Measurements from ENCODE around the gene ECM2. TPM values are rescaled to one million over a fixed set of nuclear protein-coding genes. Genes with fewer than 3 reads are reported as not detected.
A peak's percentile ranks its signal among the peaks of the same experiment; 100 is the strongest.

ECM2 gene
- total RNA-seq, 1 experiment from 2014 or later = not detected

DNA sequence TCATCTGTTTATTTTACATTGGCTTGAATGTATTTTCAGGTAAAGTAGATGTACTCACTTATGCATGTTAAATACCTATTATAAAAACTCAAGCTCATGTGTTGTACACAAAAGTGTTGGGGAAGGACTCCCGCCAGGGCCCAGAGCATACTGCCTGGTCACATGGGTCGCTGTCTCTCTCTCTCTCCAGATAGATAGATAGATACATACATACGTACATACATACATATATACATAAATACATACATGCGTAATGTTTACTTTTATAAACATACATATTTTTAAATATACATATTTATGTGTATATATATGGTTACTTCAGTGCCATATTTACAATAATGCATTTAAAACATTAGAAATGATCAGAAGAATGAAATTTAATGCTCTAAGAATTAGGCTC is 78.2 kb downstream of the ECM2 start:
- H3K4me1 ChIP-seq (ENCODE audit: insufficient read depth, low read length) = no peaks in the 10 kb centered on the region
- no peak overlapping the region for H2AFZ ChIP-seq (ENCODE audit: low read length)
- no peak overlapping the region for H3K4me3 ChIP-seq (ENCODE audit: low read length)
- no peaks in the 10 kb centered on the region for H3K36me3 ChIP-seq (ENCODE audit: low read depth, low read length)
- CTCF ChIA-PET = no interaction called here
- H3K27me3 ChIP-seq (ENCODE audit: low read length) = no peaks in the 10 kb centered on the region
- H3K9ac ChIP-seq (ENCODE audit: low read length) = no peak overlapping the region
- no peaks in the 10 kb centered on the region for H3K9me2 ChIP-seq (replicated peaks; ENCODE audit: low read length)
- no peaks in the 10 kb centered on the region for H3K79me2 ChIP-seq (ENCODE audit: low read length)
- TF ChIP-seq EZH2phosphoT487 (IDR thresholded peaks at IDR 0.05; ENCODE audit: borderline replicate concordance, low read length) = no peak
- TF ChIP-seq EZH2 (IDR thresholded peaks at IDR 0.05; ENCODE audit: low read length, unreplicated experiment) = no peak
- TF ChIP-seq, protein P1, sequence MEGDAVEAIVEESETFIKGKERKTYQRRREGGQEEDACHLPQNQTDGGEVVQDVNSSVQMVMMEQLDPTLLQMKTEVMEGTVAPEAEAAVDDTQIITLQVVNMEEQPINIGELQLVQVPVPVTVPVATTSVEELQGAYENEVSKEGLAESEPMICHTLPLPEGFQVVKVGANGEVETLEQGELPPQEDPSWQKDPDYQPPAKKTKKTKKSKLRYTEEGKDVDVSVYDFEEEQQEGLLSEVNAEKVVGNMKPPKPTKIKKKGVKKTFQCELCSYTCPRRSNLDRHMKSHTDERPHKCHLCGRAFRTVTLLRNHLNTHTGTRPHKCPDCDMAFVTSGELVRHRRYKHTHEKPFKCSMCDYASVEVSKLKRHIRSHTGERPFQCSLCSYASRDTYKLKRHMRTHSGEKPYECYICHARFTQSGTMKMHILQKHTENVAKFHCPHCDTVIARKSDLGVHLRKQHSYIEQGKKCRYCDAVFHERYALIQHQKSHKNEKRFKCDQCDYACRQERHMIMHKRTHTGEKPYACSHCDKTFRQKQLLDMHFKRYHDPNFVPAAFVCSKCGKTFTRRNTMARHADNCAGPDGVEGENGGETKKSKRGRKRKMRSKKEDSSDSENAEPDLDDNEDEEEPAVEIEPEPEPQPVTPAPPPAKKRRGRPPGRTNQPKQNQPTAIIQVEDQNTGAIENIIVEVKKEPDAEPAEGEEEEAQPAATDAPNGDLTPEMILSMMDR (conservative IDR thresholded peaks at IDR 0.05; ENCODE audit: low read depth, low read length) = no peak
- DNase-seq (no peak), ATAC-seq (no peak)
- no peaks in the 10 kb centered on the region for H3K9me3 ChIP-seq (ENCODE audit: low read length)
- no peak overlapping the region for H3K4me2 ChIP-seq (ENCODE audit: low read length)
- BruUV-seq (replicated peaks) = no TSS peak
- H4K20me1 ChIP-seq (ENCODE audit: low read length) = no peaks in the 10 kb centered on the region
- POLR2A ChIA-PET (ENCODE audit: unreplicated experiment) = no interaction called here
- no peaks in the 10 kb centered on the region for H3F3A ChIP-seq (ENCODE audit: low read length, unreplicated experiment)
- no peak overlapping the region for H3K27ac ChIP-seq (ENCODE audit: low read length)
- intact Hi-C loops (cut with micrococcal nuclease) = no loop called here

DNA sequence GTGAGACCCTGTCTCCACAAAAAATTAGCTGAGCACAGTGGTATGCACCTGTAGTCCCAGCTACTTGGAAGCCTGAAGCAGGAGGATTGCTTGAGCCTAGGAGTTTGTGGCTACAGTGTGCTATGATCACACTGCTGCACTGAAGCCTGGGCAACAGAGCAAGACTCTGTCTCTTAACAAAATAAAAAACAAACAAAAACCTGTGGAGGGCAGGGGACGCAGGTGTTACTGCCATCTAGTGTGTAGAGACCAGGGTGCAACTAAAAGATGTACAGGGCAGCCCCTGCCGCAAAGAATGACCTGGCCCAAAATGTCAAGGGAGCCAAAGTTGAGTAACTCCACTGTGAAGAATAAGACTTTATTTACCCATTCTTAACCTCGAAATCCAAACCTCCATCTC is 80.6 kb downstream of the ECM2 start:
- peak; percentile 33 for DNase-seq
- ChIA-PET POLR2A (ENCODE audit: unreplicated experiment) (no interaction called here), CTCF (no interaction called here)
- H3K79me2 ChIP-seq (ENCODE audit: low read length) = no peaks in the 10 kb centered on the region
- H4K20me1 ChIP-seq (ENCODE audit: low read length) = no peaks in the 10 kb centered on the region
- no peaks in the 10 kb centered on the region for H3K4me1 ChIP-seq (ENCODE audit: insufficient read depth, low read length)
- H3K27me3 ChIP-seq (ENCODE audit: low read length) = no peaks in the 10 kb centered on the region
- BruUV-seq (replicated peaks) = no TSS peak
- H3K27ac ChIP-seq (ENCODE audit: low read length) = no peak overlapping the region
- H3F3A ChIP-seq (ENCODE audit: low read length, unreplicated experiment) = no peaks in the 10 kb centered on the region
- no peak overlapping the region for H3K9ac ChIP-seq (ENCODE audit: low read length)
- no peak overlapping the region for H2AFZ ChIP-seq (ENCODE audit: low read length)
- H3K4me2 ChIP-seq (ENCODE audit: low read length) = no peak overlapping the region
- no peak overlapping the region for H3K4me3 ChIP-seq (ENCODE audit: low read length)
- no peaks in the 10 kb centered on the region for H3K9me2 ChIP-seq (replicated peaks; ENCODE audit: low read length)
- no peak for ATAC-seq
- intact Hi-C loops (cut with micrococcal nuclease) = no loop called here
- H3K36me3 ChIP-seq (ENCODE audit: low read depth, low read length) = no peaks in the 10 kb centered on the region
- no peaks in the 10 kb centered on the region for H3K9me3 ChIP-seq (ENCODE audit: low read length)
- no peak for TF ChIP-seq EZH2phosphoT487 (IDR thresholded peaks at IDR 0.05; ENCODE audit: borderline replicate concordance, low read length)
- TF ChIP-seq, protein P1 (conservative IDR thresholded peaks at IDR 0.05; ENCODE audit: low read depth, low read length) = peak; percentile 56

DNA sequence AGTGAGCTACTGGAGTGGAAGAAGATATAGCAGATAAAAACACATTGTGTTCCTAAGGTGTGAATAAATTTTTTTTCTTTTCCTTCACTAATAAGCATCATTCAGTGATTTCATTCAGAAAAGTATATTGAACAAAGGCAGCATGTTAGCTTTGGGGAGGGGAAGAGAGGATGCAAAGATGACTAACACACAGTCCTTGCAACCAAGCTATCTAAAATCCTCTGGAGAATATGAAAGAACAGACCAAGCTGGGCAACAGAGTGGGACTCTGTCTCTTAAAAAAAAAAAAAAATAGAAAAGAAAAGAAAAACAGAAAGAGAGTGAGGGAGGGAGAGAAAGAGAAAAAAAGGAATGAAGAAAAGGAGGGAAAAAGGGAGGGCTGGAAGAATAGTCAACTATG is 89.3 kb downstream of the ECM2 start:
- H3K9me2 ChIP-seq (replicated peaks; ENCODE audit: low read length) = no peaks in the 10 kb centered on the region
- H4K20me1 ChIP-seq (ENCODE audit: low read length) = no peaks in the 10 kb centered on the region
- ATAC-seq (0 out of 2 replicates have a peak, but pooled peaks have one; percentile 24), DNase-seq (no peak)
- H3K9me3 ChIP-seq (ENCODE audit: low read length) = no peaks in the 10 kb centered on the region
- H3K4me2 ChIP-seq (ENCODE audit: low read length) = no peak overlapping the region
- no peak overlapping the region for H3K9ac ChIP-seq (ENCODE audit: low read length)
- no peak overlapping the region for H3K4me3 ChIP-seq (ENCODE audit: low read length)
- no peaks in the 10 kb centered on the region for H3F3A ChIP-seq (ENCODE audit: low read length, unreplicated experiment)
- H3K79me2 ChIP-seq (ENCODE audit: low read length) = no peaks in the 10 kb centered on the region
- H2AFZ ChIP-seq (ENCODE audit: low read length) = no peak overlapping the region
- TF ChIP-seq, protein P1 (conservative IDR thresholded peaks at IDR 0.05; ENCODE audit: low read depth, low read length) = no peak
- TF ChIP-seq EZH2 (IDR thresholded peaks at IDR 0.05; ENCODE audit: low read length, unreplicated experiment) (no peak), EZH2phosphoT487 (IDR thresholded peaks at IDR 0.05; ENCODE audit: borderline replicate concordance, low read length) (no peak)
- H3K27me3 ChIP-seq (ENCODE audit: low read length) = no peaks in the 10 kb centered on the region
- POLR2A ChIA-PET (ENCODE audit: unreplicated experiment) = no interaction called here
- H3K4me1 ChIP-seq (ENCODE audit: insufficient read depth, low read length) = no peaks in the 10 kb centered on the region
- CTCF ChIA-PET = interaction anchor here (1.3 kb wide), 1 partner anchor 119 kb away, joined by 6 read pairs; no protein-coding TSS in a partner anchor
- no TSS peak for BruUV-seq (replicated peaks)
- no peaks in the 10 kb centered on the region for H3K36me3 ChIP-seq (ENCODE audit: low read depth, low read length)
- H3K27ac ChIP-seq (ENCODE audit: low read length) = no peak overlapping the region
- intact Hi-C loops (cut with micrococcal nuclease) = no loop called here

Small RNA genes within 50 kb of the gene (microRNA-seq; reads per million reads assigned to microRNA genes)
- not detected for gene MIR4670 (ENCODE audit: unreplicated experiment)

Other genes starting within 250 kb of the ECM2 start
- 128 and 148 TPM in 2 replicates for gene IARS1, start 242.3 kb downstream of the ECM2 start, total RNA-seq (2014; rRNA removed)
- 21.0 and 22.5 TPM in 2 replicates for gene NOL8, start 210.6 kb downstream of the ECM2 start, total RNA-seq (2014; rRNA removed)
- gene CENPP, start 210.0 kb downstream of the ECM2 start, total RNA-seq (2014; rRNA removed) = 2.7 and 8.3 TPM in 2 replicates
- not detected in 2 replicates for gene OGN, start 131.4 kb downstream of the ECM2 start, total RNA-seq (2014; rRNA removed)
- not detected in 2 replicates for gene OMD, start 111.5 kb downstream of the ECM2 start, total RNA-seq (2014; rRNA removed)
- gene ASPN, start 53.5 kb downstream of the ECM2 start, total RNA-seq (2014; rRNA removed) = not detected in 2 replicates
- gene IPPK, start 134.1 kb upstream of the ECM2 start, total RNA-seq (2014; rRNA removed) = 10.6 and 13.2 TPM in 2 replicates
- 26.3 and 36.9 TPM in 2 replicates for gene BICD2, start 228.8 kb upstream of the ECM2 start, total RNA-seq (2014; rRNA removed)